NCI-H146 (cell line): ENCODE data around the gene ADAM12.
"Not testable (repeated sequence)": the region's sequence is repeated elsewhere in the genome, so short reads cannot be mapped to it uniquely, and the experiment has no call there.

Experiments
- DNase-seq: peaks from one replicate; lab custom pipeline; 2025; lab: John Stamatoyannopoulos, UW

Gene ADAM12

DNA sequence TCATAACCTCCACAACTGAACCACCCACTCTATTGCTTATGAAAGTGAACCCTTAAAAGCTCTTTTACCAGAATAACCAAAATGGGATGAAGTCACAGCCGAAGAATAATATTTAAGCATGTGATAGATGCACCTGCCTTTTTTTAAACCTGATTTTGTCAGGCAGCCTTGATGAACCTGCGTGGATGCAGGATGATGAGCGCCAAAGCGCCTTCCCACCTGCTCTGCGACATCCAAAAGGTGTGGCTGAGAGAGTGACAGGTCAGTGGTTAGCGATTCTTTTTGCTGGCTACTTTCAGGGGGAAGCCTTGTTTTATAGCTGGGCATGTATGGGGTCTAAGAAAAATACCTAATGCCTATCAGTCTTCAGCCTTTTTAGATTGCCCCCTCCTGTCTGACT lies 334.1 kb downstream of the ADAM12 start:
- DNase-seq = no peak

DNA sequence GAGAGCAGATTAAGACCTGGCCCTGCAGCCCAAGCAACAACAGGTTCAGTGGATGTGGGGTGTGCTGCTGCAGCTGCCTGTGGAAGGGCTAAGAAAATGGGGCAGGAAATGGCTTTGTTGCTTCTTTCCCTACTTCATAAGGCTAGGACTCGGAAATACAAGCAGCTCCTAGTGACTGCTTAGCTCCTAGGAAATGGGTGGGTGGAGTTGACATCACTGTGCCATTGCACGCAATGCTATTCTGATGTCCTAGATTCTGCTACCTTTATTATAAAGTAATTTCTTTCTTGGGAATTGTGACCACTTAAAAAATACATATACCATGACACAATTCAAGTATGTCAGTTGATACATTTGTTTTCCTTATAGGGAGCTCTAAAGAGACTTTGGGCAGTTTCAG lies 336.1 kb downstream of the ADAM12 start:
- no peak for DNase-seq

DNA sequence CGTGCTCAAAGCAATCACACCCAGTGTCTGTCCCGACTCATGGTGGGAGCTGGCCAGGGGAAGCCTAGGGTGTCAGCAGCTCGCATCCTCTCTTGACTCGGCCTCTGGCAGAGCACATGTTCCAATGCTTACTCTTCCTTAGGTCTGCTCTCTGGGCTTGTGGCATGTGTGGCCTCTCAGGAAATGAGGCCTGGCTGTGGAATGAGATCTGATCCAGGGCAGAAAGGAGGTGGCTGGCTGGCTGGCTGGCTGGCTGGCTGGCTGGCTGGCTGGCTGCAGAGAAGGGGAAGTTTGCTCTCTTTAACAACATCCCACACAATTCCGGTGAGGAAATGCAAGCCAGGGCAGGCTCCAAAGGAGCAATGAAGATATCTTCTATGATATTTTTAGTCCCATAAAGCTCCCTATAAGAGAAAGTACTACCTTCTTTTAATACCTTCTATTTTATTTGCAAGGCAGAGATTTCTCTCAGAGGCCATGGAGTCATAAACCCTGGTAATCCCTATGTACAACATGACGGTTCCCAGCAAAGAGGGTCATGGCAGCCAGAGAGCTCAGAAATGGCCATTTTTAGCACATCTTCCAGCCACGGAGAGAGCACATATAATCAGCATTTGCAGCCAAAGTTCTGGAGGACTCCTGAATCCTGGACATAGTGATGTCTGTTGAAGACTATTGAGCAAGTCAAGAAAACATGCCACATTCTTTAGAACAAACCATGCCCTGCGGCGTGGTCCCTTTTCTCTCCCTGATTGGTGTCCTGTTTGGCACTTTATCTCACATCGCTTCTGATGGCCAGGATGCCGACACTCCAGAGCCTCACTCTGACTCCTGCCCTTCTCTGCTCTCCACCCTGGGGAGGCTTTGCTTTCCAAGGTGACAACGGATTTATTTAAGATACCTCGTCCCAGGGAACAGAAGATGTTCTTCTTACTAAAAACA lies 338.2 kb downstream of the ADAM12 start:
- no peak for DNase-seq

DNA sequence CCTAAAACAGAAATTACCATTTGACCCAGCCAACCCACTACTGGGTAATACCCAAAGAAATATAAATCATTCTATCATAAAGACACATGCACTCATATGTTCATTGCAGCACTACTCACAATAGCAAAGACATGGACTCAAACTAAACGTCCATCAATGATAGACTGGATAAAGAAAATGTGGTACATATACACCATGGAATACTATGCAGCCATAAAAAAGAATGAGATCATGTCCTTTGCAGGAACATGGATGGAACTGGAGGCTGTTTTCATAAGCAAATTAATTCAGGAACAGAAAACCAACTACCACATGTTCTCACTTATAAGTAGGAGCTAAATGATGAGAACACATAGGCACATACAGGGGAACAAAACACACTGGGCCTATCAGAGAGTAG lies 340.5 kb downstream of the ADAM12 start:
- DNase-seq = not testable (repeated sequence)

DNA sequence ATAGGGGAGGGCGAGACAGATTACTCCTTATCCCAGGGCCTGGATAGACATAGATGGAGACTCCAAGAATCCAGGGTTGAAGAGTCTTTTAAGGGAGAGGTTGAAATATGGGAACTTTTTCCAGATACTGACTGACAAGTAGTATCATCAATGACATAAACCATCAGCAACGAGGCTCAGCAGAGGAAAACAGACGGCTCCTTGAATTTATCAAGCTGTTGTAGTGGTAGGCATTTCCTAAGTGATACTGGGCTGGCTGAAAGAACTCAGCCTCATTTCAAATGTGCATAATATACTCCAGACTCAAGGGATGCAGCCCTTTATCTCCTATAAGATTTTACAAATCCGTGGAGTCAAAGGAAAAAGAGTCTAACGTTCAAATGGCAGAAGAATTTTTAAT lies 341.4 kb downstream of the ADAM12 start:
- DNase-seq = no peak

DNA sequence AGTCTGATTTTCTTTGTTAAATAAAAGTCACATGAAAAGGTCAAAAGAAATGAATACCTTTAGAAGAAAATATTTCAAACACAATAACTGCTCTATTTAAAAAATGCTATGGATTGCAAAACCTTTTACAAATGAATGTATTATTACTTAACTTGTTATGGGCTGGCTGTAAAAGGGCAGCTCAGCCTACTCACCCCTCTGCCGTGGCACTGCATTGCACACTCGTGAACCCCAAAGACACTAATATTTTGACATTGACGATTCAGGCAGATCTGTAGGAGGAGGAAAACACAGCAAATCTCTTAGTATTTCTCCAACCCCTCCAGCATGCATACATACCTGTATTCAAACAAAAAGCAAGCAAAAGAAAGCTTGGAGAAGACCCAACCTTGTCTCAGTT lies 342.4 kb downstream of the ADAM12 start:
- no peak for DNase-seq

DNA sequence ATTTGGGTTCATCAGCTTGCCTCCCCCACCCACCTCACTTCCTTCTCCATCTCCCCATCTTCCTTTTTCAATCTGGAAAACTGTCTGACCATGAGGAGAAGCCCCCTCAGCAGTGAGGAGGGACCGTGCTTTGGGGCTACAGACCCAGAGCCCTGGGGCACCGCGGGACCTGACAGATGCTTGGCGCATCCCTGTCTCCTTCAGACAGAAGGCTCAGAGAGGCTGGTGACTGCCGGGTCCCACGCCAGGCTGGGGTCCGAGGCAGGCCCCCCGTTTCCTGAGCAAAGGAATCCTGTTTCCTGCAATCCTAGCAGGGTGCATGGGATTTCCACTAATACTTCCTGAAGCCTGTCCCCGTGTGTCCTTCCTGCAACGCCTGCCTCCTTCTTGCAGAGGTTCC lies 344.9 kb downstream of the ADAM12 start:
- no peak for DNase-seq

DNA sequence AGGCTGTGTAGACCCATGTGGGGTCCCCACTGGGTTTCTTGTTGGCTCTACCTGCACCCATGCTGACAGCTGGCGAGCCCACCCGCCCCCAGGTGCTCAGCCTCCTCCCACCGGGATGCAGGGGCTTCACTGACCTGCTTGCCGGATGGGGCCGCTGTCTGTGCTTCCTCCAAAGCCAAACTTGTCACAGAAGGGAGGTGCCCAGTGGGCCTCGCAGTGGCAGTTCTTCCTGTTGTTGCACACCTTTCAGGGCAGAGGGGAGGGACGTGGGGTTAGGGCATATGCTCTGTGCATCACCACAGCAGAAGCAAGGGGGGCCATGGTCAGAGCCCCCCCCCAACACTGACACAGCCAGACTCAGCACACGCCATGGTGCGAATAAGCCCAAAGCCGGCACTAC lies 345.4 kb downstream of the ADAM12 start:
- DNase-seq = no peak

DNA sequence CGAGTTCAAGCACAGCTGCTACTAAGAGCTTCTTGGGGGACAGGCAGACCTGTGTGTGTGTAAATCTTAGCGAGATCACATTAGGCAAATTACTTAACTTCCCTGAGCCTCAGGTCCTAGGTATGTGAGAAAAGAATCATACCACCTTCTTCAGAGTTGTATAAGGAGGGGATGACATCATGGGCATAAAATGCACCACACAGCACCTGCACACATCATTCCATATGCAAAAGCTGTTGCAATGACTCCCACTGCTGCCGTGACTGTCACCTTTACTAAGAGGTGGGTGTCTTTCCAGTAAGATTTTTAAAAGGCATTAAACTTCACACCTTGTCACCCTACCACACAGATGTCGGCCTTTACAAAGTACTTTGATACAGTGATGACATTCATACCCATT lies 345.9 kb downstream of the ADAM12 start:
- no peak for DNase-seq

DNA sequence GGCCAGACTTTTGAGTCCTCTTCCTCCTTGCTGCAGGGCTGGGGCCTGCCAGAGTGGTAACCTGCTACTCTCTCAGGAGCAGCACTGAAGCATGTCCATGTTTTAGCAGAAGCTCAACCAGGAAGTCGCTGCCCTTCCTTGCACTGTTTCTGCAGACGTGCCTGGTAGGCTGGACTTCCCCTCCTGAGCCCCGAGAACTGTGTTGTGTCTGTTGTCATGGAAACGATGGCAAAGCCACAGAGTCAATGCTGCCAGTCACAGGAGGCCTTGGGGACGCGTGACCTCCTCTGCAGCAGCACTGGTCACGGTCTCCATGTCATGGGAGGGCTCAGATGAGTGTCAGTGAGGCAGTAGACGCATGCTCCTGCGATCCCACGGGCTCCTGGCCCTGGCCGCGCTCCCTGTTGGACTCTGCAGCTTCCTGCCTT lies 346.5 kb downstream of the ADAM12 start:
- DNase-seq = peak; percentile 38

DNA sequence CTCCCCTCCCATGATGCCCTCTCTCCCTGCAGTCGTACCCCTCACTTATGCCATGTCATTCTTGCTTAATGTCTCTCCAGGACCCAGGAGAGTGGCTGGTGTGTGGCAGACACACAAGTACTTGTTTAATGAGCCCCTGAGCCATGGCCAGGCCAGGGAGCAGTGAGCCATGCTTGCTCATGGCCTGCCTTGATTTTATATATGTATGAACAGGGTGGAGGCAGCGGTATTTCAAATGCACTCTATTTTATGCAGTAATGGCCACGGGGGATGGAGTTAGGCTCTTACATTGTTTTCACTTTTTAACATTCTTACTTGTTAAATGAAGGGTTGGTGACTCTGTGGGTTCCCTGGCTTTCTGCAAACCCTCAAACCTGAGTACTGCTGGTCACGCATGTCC lies 347.2 kb downstream of the ADAM12 start:
- DNase-seq = no peak

DNA sequence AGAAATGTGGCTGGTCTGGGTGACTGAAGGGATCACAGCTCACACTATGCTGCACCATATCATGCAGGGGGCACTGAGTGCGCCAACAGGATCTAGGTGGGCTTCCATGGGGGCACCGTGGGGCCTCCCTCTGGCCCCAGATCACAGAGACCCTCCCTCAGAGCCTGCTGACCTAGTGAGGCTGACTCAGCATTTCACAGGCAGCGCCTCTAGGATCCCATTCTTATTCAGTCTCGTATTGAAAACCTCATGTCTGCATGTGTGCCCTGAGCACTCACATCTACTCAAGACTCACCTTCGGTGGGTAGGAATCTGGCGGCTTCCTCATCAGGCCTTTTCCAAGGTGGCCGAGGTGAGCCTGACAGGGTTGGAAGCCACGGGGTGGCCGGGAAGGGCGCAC lies 350.3 kb downstream of the ADAM12 start:
- DNase-seq = no peak

DNA sequence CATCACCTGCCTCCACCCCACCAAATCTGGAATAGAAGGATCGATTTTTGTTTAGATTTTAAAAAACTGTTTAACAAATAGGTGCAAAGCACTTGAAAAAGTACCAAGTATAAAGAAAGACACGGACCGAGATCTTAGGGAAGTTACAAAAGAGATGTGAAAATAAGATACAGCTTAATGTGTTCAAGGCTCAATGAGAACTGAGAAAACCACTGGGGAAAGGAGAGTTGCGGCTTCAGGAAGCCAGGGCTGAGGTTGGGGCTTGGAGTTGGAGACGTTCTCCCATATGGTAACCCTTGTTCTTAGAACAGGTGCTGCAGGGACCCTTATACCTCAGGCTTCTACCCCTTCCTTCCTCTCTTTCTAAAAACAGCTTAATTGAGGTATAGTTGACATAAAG lies 351.8 kb downstream of the ADAM12 start:
- DNase-seq = no peak

DNA sequence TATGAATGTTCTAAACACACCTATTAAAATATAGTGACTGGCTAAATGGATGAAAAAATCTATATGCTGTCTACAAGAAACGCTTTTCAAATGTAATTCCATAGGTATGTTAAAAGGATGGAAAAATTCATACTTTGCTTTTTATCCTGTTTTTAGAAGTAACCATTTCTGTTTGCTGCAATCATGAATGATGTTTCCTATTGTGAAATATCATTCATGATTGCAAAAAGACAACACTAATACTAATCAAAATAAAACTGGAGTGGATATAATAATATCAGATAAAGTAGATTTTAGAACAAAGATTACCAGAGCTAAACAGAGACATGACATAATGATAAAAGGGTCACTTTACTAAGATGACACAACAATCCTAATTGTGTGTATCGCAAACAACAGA lies 353.7 kb downstream of the ADAM12 start:
- DNase-seq = no peak

DNA sequence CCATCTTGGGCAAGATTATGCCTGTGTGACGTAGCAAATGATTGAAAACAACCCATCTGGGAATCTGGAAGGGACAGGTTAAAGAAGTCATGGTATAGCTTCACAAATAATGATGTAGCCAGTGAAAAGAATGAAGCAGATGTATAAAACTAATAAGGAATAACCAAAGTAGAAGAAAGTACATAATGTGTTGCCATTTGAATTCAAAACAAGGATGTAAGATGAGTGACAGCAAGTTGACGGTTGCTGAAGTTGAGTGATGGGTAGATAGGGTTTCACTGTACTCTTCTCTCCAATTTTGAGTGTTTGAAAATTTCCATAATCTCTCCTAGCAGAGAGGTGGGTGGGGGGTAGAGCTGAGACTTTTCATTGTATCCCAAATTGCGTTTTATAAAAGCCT lies 358.3 kb downstream of the ADAM12 start:
- DNase-seq = no peak

DNA sequence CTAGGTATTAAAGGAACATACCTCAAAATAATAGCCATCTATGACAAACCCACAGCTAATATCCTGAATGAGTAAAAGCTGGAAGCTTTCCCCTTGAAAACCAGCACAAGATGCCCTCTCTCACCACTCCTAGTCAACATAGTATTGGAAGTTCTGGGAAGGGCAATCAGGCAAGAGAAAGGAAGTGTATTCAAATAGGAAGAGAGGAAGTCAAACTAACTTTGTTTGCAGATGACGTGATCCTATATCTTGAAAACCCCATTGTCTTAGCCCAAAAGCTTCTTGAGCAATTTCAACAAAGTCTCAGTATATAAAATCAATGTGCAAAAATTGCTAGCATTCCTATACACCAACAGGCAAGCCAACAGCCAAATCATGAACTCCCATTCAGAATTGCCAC lies 360.6 kb downstream of the ADAM12 start:
- DNase-seq = no peak

DNA sequence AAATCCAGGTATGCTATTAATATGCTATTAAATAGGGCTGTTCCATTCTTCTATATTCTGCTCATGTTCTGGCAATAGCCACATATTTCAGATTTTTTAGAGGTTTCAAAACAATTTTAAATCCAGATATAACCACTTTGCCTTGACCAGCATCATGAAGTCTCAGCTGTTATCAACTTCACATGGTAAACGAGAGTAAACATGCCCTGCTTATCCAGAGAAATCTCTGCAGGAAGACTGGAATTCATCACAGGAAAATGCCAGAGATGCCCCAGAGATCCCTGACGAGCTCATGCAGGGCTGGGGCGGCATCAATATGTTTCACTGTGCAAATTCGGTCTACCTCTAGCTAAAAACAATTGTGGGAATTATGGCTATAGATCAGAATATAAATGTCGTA lies 365.4 kb downstream of the ADAM12 start:
- no peak for DNase-seq

DNA sequence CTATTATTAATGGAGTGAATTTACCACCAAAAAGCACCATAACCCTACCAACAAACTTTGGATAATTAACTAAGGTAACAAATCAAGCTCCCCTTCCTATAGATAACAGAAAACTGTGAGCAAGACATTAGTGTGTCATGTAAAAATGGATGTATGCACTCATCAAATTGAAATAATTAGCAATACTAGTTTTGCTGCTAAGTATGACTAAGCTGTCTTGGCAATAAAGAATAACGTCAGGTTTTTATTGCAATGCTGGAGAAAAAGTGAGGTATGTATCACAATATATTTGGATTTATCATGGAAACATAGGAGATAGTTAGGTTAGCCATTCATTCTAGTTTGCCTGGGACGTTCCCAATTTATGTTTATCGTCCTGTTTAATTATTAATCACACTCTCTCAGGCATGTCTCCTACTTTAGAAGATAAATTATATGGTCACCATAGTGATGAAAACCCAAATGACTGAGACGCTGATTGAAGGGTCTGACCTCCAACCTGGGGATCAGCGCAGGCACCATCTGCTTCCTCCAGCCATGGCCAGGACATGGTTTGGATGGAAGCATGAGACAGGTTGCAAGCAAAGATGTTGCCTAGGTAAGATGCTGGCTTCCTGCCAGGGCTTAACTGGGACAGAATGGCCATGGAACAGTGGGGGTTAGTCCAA lies 366.3 kb downstream of the ADAM12 start:
- DNase-seq = no peak

DNA sequence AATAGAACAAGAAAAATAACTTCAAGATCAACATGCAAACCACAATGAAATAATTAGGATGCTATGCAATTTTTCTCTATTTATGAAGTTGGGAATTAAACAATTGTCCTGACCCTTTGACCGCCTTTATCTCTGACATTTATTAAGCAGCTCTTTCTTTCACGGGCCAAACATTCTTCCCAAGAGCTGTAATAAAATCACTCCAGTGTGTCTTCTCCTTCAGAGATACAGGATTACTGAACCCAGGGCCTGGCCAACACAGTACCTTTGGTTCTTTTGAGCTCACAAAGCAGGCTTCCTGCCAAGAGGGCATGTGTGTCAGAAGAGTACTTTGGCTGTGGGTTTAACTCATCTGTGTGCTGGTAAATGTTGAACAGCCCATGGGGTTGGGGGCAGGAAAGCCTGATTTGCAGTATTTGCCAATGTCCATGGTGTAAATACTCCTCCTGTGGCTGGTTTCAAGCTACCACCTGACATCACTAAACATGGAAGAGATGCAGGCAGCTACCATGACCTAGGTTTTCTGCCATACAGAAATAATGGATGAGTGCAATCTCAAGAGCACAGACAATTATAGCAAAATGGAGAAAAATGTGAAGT lies 370.2 kb downstream of the ADAM12 start:
- no peak for DNase-seq

DNA sequence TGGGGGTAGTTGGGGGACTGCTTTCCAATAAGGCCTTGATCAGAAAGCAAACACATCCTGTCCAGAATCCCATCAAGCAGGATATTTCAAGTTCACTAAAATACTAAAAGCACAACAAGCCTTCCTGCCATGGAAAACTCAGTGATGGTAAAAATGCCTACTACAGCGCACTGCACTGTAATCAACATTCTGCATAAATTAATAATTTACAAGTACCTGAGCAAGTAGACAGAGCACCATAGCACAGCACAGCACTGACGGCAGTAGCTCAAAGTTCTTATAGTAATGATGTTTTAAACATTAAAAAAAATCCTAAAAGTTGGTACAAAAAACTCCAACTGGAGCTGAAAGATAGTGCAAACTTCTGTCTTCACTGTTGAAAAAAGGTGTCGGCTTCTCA lies 371.4 kb downstream of the ADAM12 start:
- DNase-seq = no peak

DNA sequence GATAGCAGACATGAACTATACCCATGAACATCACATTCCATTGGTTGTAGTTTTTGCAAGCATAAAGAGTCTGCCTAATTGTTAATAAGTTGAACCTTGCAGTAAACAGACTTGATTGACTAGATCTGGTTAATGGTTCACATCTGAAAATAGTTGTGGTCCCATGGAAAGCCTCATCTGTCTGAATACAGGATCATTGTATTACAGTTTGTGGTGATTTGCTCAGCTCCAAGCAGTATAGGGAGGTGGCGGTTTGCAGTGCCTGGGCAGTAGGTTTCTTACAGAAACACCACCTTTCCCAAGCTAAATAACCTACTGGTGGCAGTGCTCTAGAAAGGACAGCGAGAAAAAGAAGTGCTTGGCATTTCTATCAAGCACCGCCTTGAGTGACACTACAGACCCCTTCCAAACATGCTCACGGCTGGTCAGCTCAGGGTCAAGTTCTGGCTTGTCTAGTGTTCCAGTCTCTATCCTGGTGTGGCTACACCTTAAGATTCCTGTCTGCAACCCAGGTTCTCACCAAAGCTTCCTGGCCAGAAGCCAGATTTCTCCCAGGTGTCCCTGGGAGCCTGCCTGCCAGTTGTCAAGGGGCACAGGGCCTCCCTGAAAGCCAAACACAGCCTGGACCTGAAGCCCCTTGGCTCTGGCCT lies 372.0 kb downstream of the ADAM12 start:
- no peak for DNase-seq

DNA sequence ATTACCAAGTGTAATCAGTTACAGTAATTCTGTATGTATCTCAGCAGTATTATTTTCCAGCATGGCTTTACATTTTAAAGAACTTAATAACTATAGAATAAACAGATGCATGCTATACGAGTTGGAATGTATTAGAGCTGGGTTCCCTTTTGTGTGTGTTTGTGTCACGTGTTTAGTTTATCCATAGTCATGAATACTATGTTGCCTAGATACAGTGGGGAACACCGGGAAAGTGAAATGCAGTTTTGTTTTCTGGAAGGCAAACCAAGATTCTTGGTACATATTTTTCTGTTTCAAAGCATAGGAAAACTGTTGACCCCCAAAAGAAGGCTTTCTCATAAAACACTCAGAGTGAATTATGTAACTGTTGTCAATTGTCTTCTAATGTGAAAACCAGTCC lies 372.9 kb downstream of the ADAM12 start:
- DNase-seq = no peak

DNA sequence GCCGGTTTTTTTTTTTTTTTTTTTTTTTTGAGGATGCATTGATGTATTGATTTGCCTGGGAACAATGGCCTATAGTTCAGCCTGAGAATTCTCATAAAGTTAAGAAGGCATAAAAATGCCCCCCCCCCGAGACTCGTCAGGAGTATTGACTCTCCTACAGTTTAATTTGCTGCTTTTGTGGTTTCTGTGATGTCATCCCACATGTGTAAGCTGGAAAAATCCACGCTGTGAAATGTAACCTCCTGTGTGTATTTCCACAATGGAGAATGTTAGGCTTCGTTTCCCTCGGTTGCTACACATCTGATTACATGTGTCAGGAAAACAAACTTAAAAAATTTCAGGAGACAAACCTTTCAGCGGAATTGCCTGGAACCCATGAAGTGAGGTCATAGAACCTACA lies 374.0 kb downstream of the ADAM12 start:
- peak; percentile 80 for DNase-seq
